K562 (cell line): ENCODE results near the gene DYNLT2. TPM values are rescaled to one million over a fixed set of nuclear protein-coding genes. Genes with fewer than 3 reads are reported as not detected.

Source experiments
- ATAC-seq: fragments of 200-7000 bp; cut with Tn5 transposase; 3 replicates; pipeline ENCODE4 v1.9.1; 2020; ENCODE audit warnings: moderate library complexity
- BruUV-seq: library from RNA; stranded (reverse); fragments of 400-500 nt; replicated peaks from 2 replicates; lab custom pipeline; 2021; lab: Mats Ljungman, UMichigan
- CTCF ChIA-PET: fragments of 300-600 bp; formaldehyde crosslinking; extraction: SDS; loops from one replicate; lab custom pipeline; 2021; ENCODE audit warnings: low intra/inter-chr PET ratio; lab: Yijun Ruan, JAX
- POLR2A ChIA-PET: fragments of 300-600, 350-650 bp; sonication (Branson Sonifier 250); formaldehyde crosslinking; extraction: SDS; loops from one replicate; lab custom pipeline; 2021; ENCODE audit warnings: antibody characterized with exemption, inconsistent platforms; lab: Yijun Ruan, JAX
- DNase-seq, 4 experiments: peaks; one replicate each; pipeline versions ENCODE4 v3.0.0 to v3.0.0-alpha.2; 2011 to 2018; ENCODE audit warnings: low spot score in 3 of 4, mixed read lengths in 3 of 4; ENCODE audit errors: extremely low read depth in 1 of 4
- FAIRE-seq: peaks from 2 replicates; lab custom pipeline; 2011; peaks lifted over from hg19 to GRCh38; lab: Jason Lieb, UNC
- H2AFZ ChIP-seq: 2 replicates; pipeline ENCODE4 v1.6.0; 2011; ENCODE audit warnings: low read depth, low read length, control low read depth, inconsistent platforms
- H3K27ac ChIP-seq: fragments of 200-600 bp; 3 replicates; pipeline ENCODE4 v1.8.0; 2011; ENCODE audit warnings: low read depth, mild to moderate bottlenecking, control low read depth, inconsistent platforms, low read length, moderate library complexity, mixed read lengths; ENCODE audit errors: extremely low read depth
- H3K27me3 ChIP-seq, 2 experiments: fragments of 300-600 bp in 1 of 2; 2 replicates in 1 of 2; 3 replicates in 1 of 2; pipeline versions ENCODE4 v1.6.0 to v1.8.0; 2011; ENCODE audit warnings: inconsistent platforms in 2 of 2, low read length in 2 of 2, mild to moderate bottlenecking in 1 of 2, mixed read lengths in 1 of 2, moderate library complexity in 1 of 2; ENCODE audit not compliant: control insufficient read depth in 2 of 2, insufficient read depth in 2 of 2
- H3K36me3 ChIP-seq: fragments of 300-600 bp; 3 replicates; pipeline ENCODE4 v1.8.0; 2011; ENCODE audit warnings: mild to moderate bottlenecking, low read length, inconsistent platforms; ENCODE audit not compliant: control insufficient read depth, insufficient read depth
- H3K4me1 ChIP-seq, 2 experiments: fragments of 200-600 bp in 1 of 2; replicated peaks in 1 of 2; 2 replicates in 1 of 2; 3 replicates in 1 of 2; pipeline versions ENCODE4 v1.5.1 to v1.8.0; 2011; ENCODE audit warnings: inconsistent platforms in 2 of 2, low read length in 2 of 2, mild to moderate bottlenecking in 1 of 2, mixed read lengths in 1 of 2, moderate library complexity in 1 of 2; ENCODE audit not compliant: control insufficient read depth in 2 of 2, insufficient read depth in 2 of 2
- H3K4me2 ChIP-seq: 2 replicates; pipeline ENCODE4 v1.6.1; 2011; ENCODE audit warnings: low read length, control low read depth, inconsistent platforms, mixed read lengths; ENCODE audit not compliant: insufficient read depth
- H3K4me3 ChIP-seq: fragments of 200-600 bp; sonication (generic), shearing (Covaris generic); 2 replicates; pipeline ENCODE4 v1.5.1; 2016; ENCODE audit warnings: control low read depth, inconsistent platforms
- H3K79me2 ChIP-seq: fragments of 200-600 bp; 3 replicates; pipeline ENCODE4 v1.8.0; 2011; ENCODE audit warnings: low read length, inconsistent platforms; ENCODE audit not compliant: control insufficient read depth, insufficient read depth
- H3K9ac ChIP-seq, 2 experiments: 2 replicates each; pipeline versions ENCODE4 v1.6.0 to v1.6.1; 2011; ENCODE audit warnings: low read depth in 2 of 2, low read length in 2 of 2, control low read depth in 1 of 2, inconsistent platforms in 1 of 2, mild to moderate bottlenecking in 1 of 2, mixed read lengths in 1 of 2; ENCODE audit not compliant: insufficient read depth in 1 of 2
- H3K9me1 ChIP-seq: one replicate; pipeline ENCODE4 v1.6.0; 2011; ENCODE audit warnings: inconsistent platforms, mild to moderate bottlenecking, low read length, moderate library complexity; ENCODE audit not compliant: control insufficient read depth, insufficient read depth
- H3K9me3 ChIP-seq: replicated peaks from 2 replicates; pipeline ENCODE4 v1.5.1; 2011; ENCODE audit warnings: low read depth, low read length, inconsistent platforms; ENCODE audit not compliant: control insufficient read depth, insufficient read depth
- H4K20me1 ChIP-seq: replicated peaks from 2 replicates; pipeline ENCODE4 v1.6.1; 2011; ENCODE audit warnings: low read length, inconsistent platforms, mixed read lengths; ENCODE audit not compliant: control insufficient read depth, insufficient read depth
- FOXA1 ChIP-seq: fragments of 450-650 bp; IDR thresholded peaks from 2 replicates; pipeline ENCODE4 v1.6.1; 2016; ENCODE audit warnings: mild to moderate bottlenecking, borderline replicate concordance
- GABPB1 ChIP-seq: sonication (generic); formaldehyde crosslinking; IDR thresholded peaks from 2 replicates; pipeline ENCODE4 v1.8.0; 2022; ENCODE audit warnings: mild to moderate bottlenecking, missing genetic modification reagents
- JUNB ChIP-seq: fragments of 450-650 bp; formaldehyde crosslinking; conservative IDR thresholded peaks from 2 replicates; pipeline ENCODE4 v1.4.0; 2020; ENCODE audit warnings: mild to moderate bottlenecking
- KLF1 ChIP-seq: fragments of 450-650 bp; IDR thresholded peaks from 2 replicates; pipeline ENCODE4 v1.6.1; 2016; ENCODE audit warnings: missing genetic modification characterization, missing compliant biosample characterization
- MECOM ChIP-seq: fragments of 250-450 bp; sonication (Bioruptor Pico); IDR thresholded peaks from 2 replicates; pipeline ENCODE4 v1.8.0; 2022; ENCODE audit warnings: inconsistent platforms
- MED1 ChIP-seq: sonication (generic); formaldehyde crosslinking; IDR thresholded peaks from 2 replicates; pipeline ENCODE4 v1.8.1; 2023; ENCODE audit warnings: missing genetic modification reagents, borderline replicate concordance
- NFE2 ChIP-seq: IDR thresholded peaks from 2 replicates; pipeline ENCODE4 v1.6.1; 2014; ENCODE audit warnings: antibody characterized with exemption, low read depth
- NONO ChIP-seq, 2 experiments: fragments of 200-400 bp in 1 of 2; fragments of 450-650 bp in 1 of 2; formaldehyde crosslinking in 1 of 2; IDR thresholded peaks; 2 replicates each; pipeline ENCODE4 v1.6.1; 2017; ENCODE audit warnings: low read depth in 2 of 2, mild to moderate bottlenecking in 2 of 2, moderate library complexity in 2 of 2, low read length in 1 of 2
- NR0B1 ChIP-seq: fragments of 450-650 bp; IDR thresholded peaks from one replicate; pipeline ENCODE4 v1.6.1; 2018; ENCODE audit warnings: mild to moderate bottlenecking, moderate library complexity; ENCODE audit not compliant: partially characterized antibody
- NRF1 ChIP-seq, 2 experiments: fragments of 450-650 bp; IDR thresholded peaks in 1 of 2; conservative IDR thresholded peaks in 1 of 2; 2 replicates each; pipeline ENCODE4 v1.6.1; 2014; ENCODE audit warnings: mild to moderate bottlenecking in 2 of 2
- SLC30A9 ChIP-seq: fragments of 250-450 bp; sonication (Bioruptor Pico); IDR thresholded peaks from 2 replicates; pipeline ENCODE4 v1.8.0; 2022; ENCODE audit warnings: mild to moderate bottlenecking, moderate library complexity
- SOX6 ChIP-seq: fragments of 450-650 bp; IDR thresholded peaks from 2 replicates; pipeline ENCODE4 v1.6.1; 2014; ENCODE audit warnings: mild to moderate bottlenecking
- SREBF1 ChIP-seq: fragments of 150-350 bp; IDR thresholded peaks from 2 replicates; pipeline ENCODE4 v1.6.1; 2014; ENCODE audit warnings: antibody characterized with exemption, low read depth, low read length, borderline replicate concordance
- TAF15 ChIP-seq: fragments of 200-400 bp; formaldehyde crosslinking; IDR thresholded peaks from 2 replicates; pipeline ENCODE4 v1.6.1; 2017; ENCODE audit warnings: mild to moderate bottlenecking, low read depth, low read length, moderate library complexity
- TEAD1 ChIP-seq, 2 experiments: fragments of 450-650 bp in 1 of 2; sonication (generic) in 1 of 2; formaldehyde crosslinking; IDR thresholded peaks; 2 replicates each; pipeline versions ENCODE4 v1.4.0 to v1.8.0; 2020 to 2022; ENCODE audit warnings: mild to moderate bottlenecking in 2 of 2, missing genetic modification reagents in 1 of 2
- ZNF184 ChIP-seq: sonication (generic); formaldehyde crosslinking; IDR thresholded peaks from 2 replicates; pipeline ENCODE4 v1.5.0; 2020; ENCODE audit warnings: missing genetic modification reagents
- ZNF197 ChIP-seq: fragments of 200-800 bp; sonication (Bioruptor generic); IDR thresholded peaks from 2 replicates; pipeline ENCODE4 v1.6.1; 2016; ENCODE audit warnings: low read depth, missing genetic modification characterization, missing compliant biosample characterization
- ZNF57 ChIP-seq: fragments of 450-650 bp; formaldehyde crosslinking; IDR thresholded peaks from 2 replicates; pipeline ENCODE4 v1.4.0; 2020; ENCODE audit warnings: mild to moderate bottlenecking, moderate library complexity
- ZNF668 ChIP-seq: fragments of 250-450 bp; sonication (Bioruptor Pico); IDR thresholded peaks from 2 replicates; pipeline ENCODE4 v1.8.0; 2022; ENCODE audit warnings: mild to moderate bottlenecking, inconsistent platforms
- ZNF780A ChIP-seq: fragments of 250-450 bp; sonication (Bioruptor Pico); IDR thresholded peaks from 2 replicates; pipeline ENCODE4 v1.5.0; 2021; ENCODE audit warnings: mild to moderate bottlenecking
- WGBS: fragments of 100-300 bp; shearing (Covaris generic); methylation state at CpG from one replicate; pipeline ENCODE4 v1.1.6; 2016; ENCODE audit warnings: low coverage, mixed read lengths; ENCODE audit not compliant: insufficient coverage; ENCODE audit errors: missing lambda C conversion rate; 5-methylcytosine and 5-hydroxymethylcytosine counted together
- in situ Hi-C: fragments of 300-500 bp; cut with MboI; formaldehyde crosslinking; loops from 4 replicates; pipeline ENCODE4 v1.15.0; 2018; ENCODE audit warnings: inconsistent platforms, mixed read lengths
- intact Hi-C: fragments of 100-400 bp; cut with micrococcal nuclease; formaldehyde crosslinking; loops from 2 replicates; pipeline ENCODE4 v1.14.2; 2022
- polyA plus RNA-seq, 8 experiments: library from polyadenylated mRNA; depleted of rRNA in 4 of 8; stranded (reverse) in 5 of 8; unstranded in 3 of 8; fragments of >200 nt; fragmentation: Nextera tagmentation in 2 of 8; fragmentation: Illumina TruSeq in 1 of 8; extraction: Ambion mirVana in 2 of 8; extraction: Trizol in 1 of 8; gene quantifications; 2 replicates each; pipeline versions ENCODE4 v1.2.1 to v1.2.3, GENCODE V29; 2011 to 2014; ENCODE audit warnings: inconsistent platforms in 1 of 8, missing spikeins in 1 of 8
- total RNA-seq, 7 experiments: library from RNA; depleted of rRNA in 6 of 7; stranded (reverse); fragments of >200 nt in 6 of 7; fragmentation: Illumina TruSeq in 2 of 7; extraction: Trizol in 2 of 7; gene quantifications; 2 replicates each; pipeline versions ENCODE4 v1.2.1 to v1.2.3, GENCODE V29; 2011 to 2021; ENCODE audit warnings: low replicate concordance in 1 of 7
- TF ChIP-seq, protein P1 (sequence below): fragments of 450-650 bp; formaldehyde crosslinking; IDR thresholded peaks from 2 replicates; pipeline ENCODE4 v1.4.0; 2022; ENCODE audit warnings: missing genetic modification characterization

Gene DYNLT2
- total and polyA plus RNA-seq, 9 of the 15 experiments (the other 6 are each of a cell fraction or from before 2014, with no cell fraction given): 2.0 to 12.8 (median 6.3) TPM

DNA sequence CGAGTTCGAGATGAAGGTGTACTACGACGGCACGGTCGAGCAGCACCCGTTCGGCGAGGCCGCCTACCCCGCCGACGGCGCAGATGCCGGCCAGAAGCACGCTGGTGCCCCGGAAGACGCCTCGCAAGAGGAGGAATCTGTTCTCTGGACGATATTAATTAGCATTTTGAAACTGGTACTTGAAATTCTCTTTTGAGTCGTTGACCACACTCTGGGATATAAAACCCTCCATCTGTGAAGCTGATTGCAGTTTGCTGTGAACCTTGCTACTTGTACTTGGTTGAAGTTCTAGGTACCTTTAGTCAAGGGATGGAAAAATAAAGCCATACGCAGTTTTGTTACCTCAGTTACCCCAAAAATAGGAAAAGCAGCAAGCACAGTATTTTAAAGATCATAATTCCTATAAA, 48.5 kb downstream of the DYNLT2 start:
- FAIRE-seq (no peak), ATAC-seq (no peak), DNase-seq (no peak)
- in situ Hi-C loops (no loop called here), intact Hi-C loops (loop anchor here (1.0 kb wide), 1 partner anchor 48 kb away; the partner anchor contains the start of genes DYNLT2 and ERMARD)
- H4K20me1 ChIP-seq: no peaks in the 10 kb centered on the region; the same call in none of the 2 replicates
- H2AFZ ChIP-seq: peak overlapping the region; percentile 86
- peak overlapping the region; percentile 94 to 96 for H3K9ac ChIP-seq
- peaks cover 13 to 19% of the 10 kb centered on the region in 2 experiments; a peak in 4 of 5 replicates for H3K4me1 ChIP-seq
- H3K9me3 ChIP-seq: no peaks in the 10 kb centered on the region
- CTCF ChIA-PET: no interaction called here
- peak overlapping the region; percentile 74 for H3K4me3 ChIP-seq
- WGBS: under 1% methylated on average over 22 of the region's 22 CpGs
- BruUV-seq: no TSS peak
- H3K9me1 ChIP-seq: no peaks in the 10 kb centered on the region
- H3K4me2 ChIP-seq: peak overlapping the region; percentile 95
- peaks cover 68% of the 10 kb centered on the region for H3K79me2 ChIP-seq
- POLR2A ChIA-PET: interaction anchor here (0.7 to 5.2 kb wide), 13 partner anchors 8 to 312 kb away, joined by 3 to 24 read pairs (median 7); no protein-coding TSS in a partner anchor
- H3K36me3 ChIP-seq: peaks cover 62% of the 10 kb centered on the region
- H3K27ac ChIP-seq: peak overlapping the region; percentile 90
- H3K27me3 ChIP-seq: no peaks in the 10 kb centered on the region
- TF ChIP-seq ZNF780A (no peak), KLF1 (tag) (no peak), MECOM (CRISPR knock-in tag) (no peak), ZNF668 (no peak), JUNB (CRISPR knock-in tag) (no peak), TAF15 (no peak), NFE2 (no peak), NRF1 (conservative IDR thresholded peaks at IDR 0.05 in 1 of 2, IDR thresholded peaks at IDR 0.05 in 1 of 2) (peak; percentile 42 to 50; a peak in 2 of 4 replicates), SOX6 (no peak), ZNF184 (CRISPR knock-in tag) (no peak), ZNF197 (CRISPR knock-in tag) (no peak), FOXA1 (no peak), NR0B1 (no peak), MED1 (CRISPR knock-in tag) (0 out of 2 replicates have a peak, but pooled peaks have one; percentile 35), NONO (IDR thresholded peaks at IDR 0.05; ENCODE audit: low read depth in 2 of 2, low read length in 1 of 2) (0 out of 4 replicates have a peak, but pooled peaks of 1 of the 2 experiments have one; percentile 11), SREBF1 (no peak), SLC30A9 (no peak), ZNF57 (CRISPR knock-in tag) (no peak), TEAD1 (CRISPR knock-in tag; IDR thresholded peaks at IDR 0.05) (peak in 1 of 2 experiments; percentile 65; a peak in 1 of 4 replicates), GABPB1 (CRISPR knock-in tag) (no peak)
- TF ChIP-seq, protein P1, sequence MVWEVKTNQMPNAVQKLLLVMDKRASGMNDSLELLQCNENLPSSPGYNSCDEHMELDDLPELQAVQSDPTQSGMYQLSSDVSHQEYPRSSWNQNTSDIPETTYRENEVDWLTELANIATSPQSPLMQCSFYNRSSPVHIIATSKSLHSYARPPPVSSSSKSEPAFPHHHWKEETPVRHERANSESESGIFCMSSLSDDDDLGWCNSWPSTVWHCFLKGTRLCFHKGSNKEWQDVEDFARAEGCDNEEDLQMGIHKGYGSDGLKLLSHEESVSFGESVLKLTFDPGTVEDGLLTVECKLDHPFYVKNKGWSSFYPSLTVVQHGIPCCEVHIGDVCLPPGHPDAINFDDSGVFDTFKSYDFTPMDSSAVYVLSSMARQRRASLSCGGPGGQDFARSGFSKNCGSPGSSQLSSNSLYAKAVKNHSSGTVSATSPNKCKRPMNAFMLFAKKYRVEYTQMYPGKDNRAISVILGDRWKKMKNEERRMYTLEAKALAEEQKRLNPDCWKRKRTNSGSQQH (CRISPR knock-in tag): no peak
